ENCODE measurements around the gene EFHC1. TPM values are rescaled to one million over a fixed set of nuclear protein-coding genes. Genes with fewer than 3 reads are reported as not detected.

EFHC1 gene
- total and polyA plus RNA-seq, 2 donors (not counting 1 experiment from before 2014, with no cell fraction given) = 19.4 to 34.8 TPM

- no peak overlapping the region for H3K27ac ChIP-seq (ENCODE audit: low read length in 2 of 2)
- H3K36me3 ChIP-seq (replicated peaks in 1 of 2; ENCODE audit: control extremely low read depth in 1 of 2, control insufficient read depth in 1 of 2, extremely low read depth in 1 of 2, insufficient read depth in 2 of 2, low read length in 1 of 2) = peaks cover 0 to 8% of the 10 kb centered on the region in 2 experiments
- peaks cover 4% of the 10 kb centered on the region for H4K20me1 ChIP-seq (ENCODE audit: control insufficient read depth, insufficient read depth, low read length, poor library complexity, severe bottlenecking)
- Mint-ChIP-seq H3K9me3 (ENCODE audit: insufficient read depth) (no peaks in the 10 kb centered on the region), H3K4me3 (no peak overlapping the region), H3K4me1 (peaks cover 11% of the 10 kb centered on the region), H3K27ac (no peak overlapping the region), H3K27me3 (no peaks in the 10 kb centered on the region)
- no peak overlapping the region for H3K9ac ChIP-seq (ENCODE audit: low read length)
- no peak overlapping the region for H3K4me3 ChIP-seq (ENCODE audit: control extremely low read depth in 1 of 5, extremely low read depth in 1 of 5, insufficient read depth in 1 of 5, low read depth in 2 of 5, low read length in 4 of 5)
- H2AFZ ChIP-seq (ENCODE audit: insufficient read depth, low read depth, low read length, poor library complexity, severe bottlenecking) = no peak overlapping the region
- ChIA-PET CTCF (no interaction called here), POLR2A (no interaction called here)
- H3K79me2 ChIP-seq (ENCODE audit: control insufficient read depth, insufficient read depth, low read length) = no peaks in the 10 kb centered on the region
- peaks cover 7 to 9% of the 10 kb centered on the region in 2 donors for H3K4me1 ChIP-seq (ENCODE audit: control insufficient read depth in 2 of 2, insufficient read depth in 2 of 2, low read length in 2 of 2)
- no peaks in the 10 kb centered on the region for H3K27me3 ChIP-seq (replicated peaks in 1 of 4; ENCODE audit: control extremely low read depth in 1 of 4, control insufficient read depth in 3 of 4, insufficient read depth in 4 of 4, low read length in 3 of 4)
- ATAC-seq (ENCODE audit: low read depth) = no peak
- intact Hi-C loops (cut with micrococcal nuclease) = no loop called here
- no peak for TF ChIP-seq EZH2 (IDR thresholded peaks at IDR 0.05; ENCODE audit: borderline replicate concordance, insufficient read depth, low read depth, low read length, poor library complexity, severe bottlenecking)
- TF ChIP-seq, protein P1, sequence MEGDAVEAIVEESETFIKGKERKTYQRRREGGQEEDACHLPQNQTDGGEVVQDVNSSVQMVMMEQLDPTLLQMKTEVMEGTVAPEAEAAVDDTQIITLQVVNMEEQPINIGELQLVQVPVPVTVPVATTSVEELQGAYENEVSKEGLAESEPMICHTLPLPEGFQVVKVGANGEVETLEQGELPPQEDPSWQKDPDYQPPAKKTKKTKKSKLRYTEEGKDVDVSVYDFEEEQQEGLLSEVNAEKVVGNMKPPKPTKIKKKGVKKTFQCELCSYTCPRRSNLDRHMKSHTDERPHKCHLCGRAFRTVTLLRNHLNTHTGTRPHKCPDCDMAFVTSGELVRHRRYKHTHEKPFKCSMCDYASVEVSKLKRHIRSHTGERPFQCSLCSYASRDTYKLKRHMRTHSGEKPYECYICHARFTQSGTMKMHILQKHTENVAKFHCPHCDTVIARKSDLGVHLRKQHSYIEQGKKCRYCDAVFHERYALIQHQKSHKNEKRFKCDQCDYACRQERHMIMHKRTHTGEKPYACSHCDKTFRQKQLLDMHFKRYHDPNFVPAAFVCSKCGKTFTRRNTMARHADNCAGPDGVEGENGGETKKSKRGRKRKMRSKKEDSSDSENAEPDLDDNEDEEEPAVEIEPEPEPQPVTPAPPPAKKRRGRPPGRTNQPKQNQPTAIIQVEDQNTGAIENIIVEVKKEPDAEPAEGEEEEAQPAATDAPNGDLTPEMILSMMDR (IDR thresholded peaks at IDR 0.05) = no peak
- DNase-seq = no peak
- no CpG with 5 or more reads among the region's 2 CpGs for WGBS (ENCODE audit: insufficient coverage)
- no peak overlapping the region for H3K4me2 ChIP-seq (replicated peaks; ENCODE audit: low read depth, low read length, poor library complexity, severe bottlenecking)
- no peaks in the 10 kb centered on the region for H3K9me3 ChIP-seq (ENCODE audit: control extremely low read depth in 1 of 3, control insufficient read depth in 2 of 3, insufficient read depth in 1 of 3, low read length in 2 of 3)
Observed at GRCh38 chr6:52532457-52532856, 112.3 kb downstream of the EFHC1 start.

DNA sequence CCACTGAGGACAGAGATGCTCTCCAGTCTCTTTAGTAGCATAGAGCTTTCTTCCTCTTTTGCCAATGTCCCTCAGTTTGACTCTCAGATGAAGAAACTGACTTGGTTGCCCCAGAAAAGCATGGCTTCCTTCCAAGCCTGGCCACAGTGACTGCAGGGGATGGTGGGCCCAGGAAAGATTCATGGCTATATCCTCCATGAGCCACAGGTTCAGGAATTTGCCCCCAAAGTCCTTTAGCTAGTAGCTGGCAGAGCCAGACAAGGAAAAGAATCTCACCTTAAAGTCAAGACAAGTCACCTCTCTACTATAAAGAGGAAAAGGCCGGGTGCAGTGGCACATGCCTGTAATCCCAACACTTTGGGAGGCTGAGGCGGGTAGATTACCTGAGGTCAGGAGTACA is 113.3 kb downstream of the EFHC1 start:
- Histone ChIP-seq H3K9me3 (ENCODE audit: control extremely low read depth in 1 of 3, control insufficient read depth in 2 of 3, insufficient read depth in 1 of 3, low read length in 2 of 3) (no peaks in the 10 kb centered on the region), H3K27me3 (replicated peaks in 1 of 4; ENCODE audit: control extremely low read depth in 1 of 4, control insufficient read depth in 3 of 4, insufficient read depth in 4 of 4, low read length in 3 of 4) (no peaks in the 10 kb centered on the region), H3K4me1 (ENCODE audit: control insufficient read depth in 2 of 2, insufficient read depth in 2 of 2, low read length in 2 of 2) (peaks cover 8 to 16% of the 10 kb centered on the region in 2 donors), H3K36me3 (replicated peaks in 1 of 2; ENCODE audit: control extremely low read depth in 1 of 2, control insufficient read depth in 1 of 2, extremely low read depth in 1 of 2, insufficient read depth in 2 of 2, low read length in 1 of 2) (peaks cover 0 to 8% of the 10 kb centered on the region in 2 experiments), H4K20me1 (ENCODE audit: control insufficient read depth, insufficient read depth, low read length, poor library complexity, severe bottlenecking) (peaks cover 4% of the 10 kb centered on the region), H3K9ac (ENCODE audit: low read length) (no peak overlapping the region), H2AFZ (ENCODE audit: insufficient read depth, low read depth, low read length, poor library complexity, severe bottlenecking) (no peak overlapping the region), H3K4me2 (replicated peaks; ENCODE audit: low read depth, low read length, poor library complexity, severe bottlenecking) (no peak overlapping the region), H3K79me2 (ENCODE audit: control insufficient read depth, insufficient read depth, low read length) (peaks cover 3% of the 10 kb centered on the region), H3K27ac (ENCODE audit: low read length in 2 of 2) (no peak overlapping the region), H3K4me3 (ENCODE audit: control extremely low read depth in 1 of 5, extremely low read depth in 1 of 5, insufficient read depth in 1 of 5, low read depth in 2 of 5, low read length in 4 of 5) (no peak overlapping the region)
- intact Hi-C loops (cut with micrococcal nuclease) = no loop called here
- CTCF ChIA-PET = no interaction called here
- TF ChIP-seq, protein P1 (IDR thresholded peaks at IDR 0.05) = no peak
- TF ChIP-seq EZH2 (IDR thresholded peaks at IDR 0.05; ENCODE audit: borderline replicate concordance, insufficient read depth, low read depth, low read length, poor library complexity, severe bottlenecking) = no peak
- no peak overlapping the region for H3K4me3 Mint-ChIP-seq
- DNase-seq = no peak
- 100% methylated on average over 1 of the region's 2 CpGs for WGBS (ENCODE audit: insufficient coverage)
- POLR2A ChIA-PET = no interaction called here
- no peaks in the 10 kb centered on the region for H3K27me3 Mint-ChIP-seq
- no peaks in the 10 kb centered on the region for H3K9me3 Mint-ChIP-seq (ENCODE audit: insufficient read depth)
- no peak for ATAC-seq (ENCODE audit: low read depth)
- H3K4me1 Mint-ChIP-seq = peaks cover 17% of the 10 kb centered on the region
- no peak overlapping the region for H3K27ac Mint-ChIP-seq

Measured in B cell (primary cell).